Gastrocnemius medialis (tissue), 4 donors: ENCODE results near the gene RASGRP1. TPM values are rescaled to one million over a fixed set of nuclear protein-coding genes. Genes with fewer than 3 reads are reported as not detected.

Source experiments
- ATAC-seq, 2 donors: fragments of 150-250 bp; one replicate each; pipeline ENCODE4 v1.9.1; 2016
- DNase-seq, 2 donors: peaks; one replicate each; pipeline ENCODE4 v3.0.0-alpha.2; 2019
- H3K27ac ChIP-seq, 4 donors: fragments of 200-600 bp; sonication (generic); 1 replicate in 1 of 4; 2 replicates in 3 of 4; pipeline ENCODE4 v1.5.1; 2016 to 2018; ENCODE audit warnings: mild to moderate bottlenecking in 2 of 4, moderate library complexity in 1 of 4
- H3K27me3 ChIP-seq, 3 donors: fragments of 200-600 bp; sonication (generic) in 2 of 3; 1 replicate in 1 of 3; 2 replicates in 2 of 3; pipeline versions ENCODE4 v1.5.1 to v1.6.0; 2016 to 2019; ENCODE audit warnings: mild to moderate bottlenecking in 1 of 3, moderate library complexity in 1 of 3
- H3K36me3 ChIP-seq, 2 donors: fragments of 200-600 bp; sonication (generic) in 1 of 2; one replicate each; pipeline ENCODE4 v1.5.1; 2017 to 2018
- H3K4me1 ChIP-seq, 2 donors: fragments of 200-600 bp; sonication (generic) in 1 of 2; one replicate each; pipeline ENCODE4 v1.5.1; 2016 to 2017; ENCODE audit warnings: mild to moderate bottlenecking in 2 of 2
- H3K4me3 ChIP-seq, 4 donors: fragments of 200-600 bp; sonication (generic) in 3 of 4; 1 replicate in 1 of 4; 2 replicates in 3 of 4; pipeline ENCODE4 v1.5.1; 2016 to 2019; ENCODE audit warnings: mild to moderate bottlenecking in 2 of 4
- H3K9me3 ChIP-seq, 3 donors: fragments of 200-600 bp; sonication (generic) in 2 of 3; 1 replicate in 1 of 3; 2 replicates in 2 of 3; pipeline ENCODE4 v1.5.1; 2016 to 2019
- POLR2A ChIP-seq, 2 donors: fragments of 450-650 bp; IDR thresholded peaks; one replicate each; pipeline ENCODE4 v1.6.1; 2017; ENCODE audit warnings: antibody characterized with exemption in 2 of 2, mild to moderate bottlenecking in 2 of 2, moderate library complexity in 2 of 2
- in situ Hi-C, 4 donors: fragments of 200-750 bp; cut with MboI; loops; one replicate each; pipeline versions ENCODE4 v1.15.0 to v1.8.0; 2017; ENCODE audit warnings: low sequenced_read_pairs in 4 of 4
- intact Hi-C: fragments of 100-400 bp; cut with DNase I; formaldehyde crosslinking; loops from one replicate; pipeline ENCODE4 v1.15.1; 2023; ENCODE audit warnings: low total_unique reads
- total RNA-seq, 4 donors: library from RNA; depleted of rRNA; stranded (reverse); fragments of >200 nt; gene quantifications; one replicate each; pipeline versions ENCODE4 v1.1.0 to v1.2.3, GENCODE V29; 2016
- TF ChIP-seq, protein P1 (sequence below), 5 experiments: fragments of 450-650 bp in 3 of 5; fragments of 200-600 bp in 2 of 5; sonication (generic) in 2 of 5; IDR thresholded peaks in 4 of 5; conservative IDR thresholded peaks in 1 of 5; 1 replicate in 4 of 5; 2 replicates in 1 of 5; pipeline ENCODE4 v1.5.1; 2016 to 2019; ENCODE audit warnings: antibody characterized with exemption in 5 of 5, mild to moderate bottlenecking in 3 of 5, moderate library complexity in 3 of 5

The RASGRP1 gene
- total RNA-seq, 4 donors from 2014 or later: 0.44 to 0.85 TPM; not detected in 2

GRCh38 chr15:38577424-38577987 lies 12.9 kb upstream of the RASGRP1 start:
- no peaks in the 10 kb centered on the region for H3K4me1 ChIP-seq
- no peak for DNase-seq
- H3K9me3 ChIP-seq: no peaks in the 10 kb centered on the region
- no peaks in the 10 kb centered on the region for H3K36me3 ChIP-seq
- no peak for TF ChIP-seq POLR2A (IDR thresholded peaks at IDR 0.05)
- TF ChIP-seq, protein P1, sequence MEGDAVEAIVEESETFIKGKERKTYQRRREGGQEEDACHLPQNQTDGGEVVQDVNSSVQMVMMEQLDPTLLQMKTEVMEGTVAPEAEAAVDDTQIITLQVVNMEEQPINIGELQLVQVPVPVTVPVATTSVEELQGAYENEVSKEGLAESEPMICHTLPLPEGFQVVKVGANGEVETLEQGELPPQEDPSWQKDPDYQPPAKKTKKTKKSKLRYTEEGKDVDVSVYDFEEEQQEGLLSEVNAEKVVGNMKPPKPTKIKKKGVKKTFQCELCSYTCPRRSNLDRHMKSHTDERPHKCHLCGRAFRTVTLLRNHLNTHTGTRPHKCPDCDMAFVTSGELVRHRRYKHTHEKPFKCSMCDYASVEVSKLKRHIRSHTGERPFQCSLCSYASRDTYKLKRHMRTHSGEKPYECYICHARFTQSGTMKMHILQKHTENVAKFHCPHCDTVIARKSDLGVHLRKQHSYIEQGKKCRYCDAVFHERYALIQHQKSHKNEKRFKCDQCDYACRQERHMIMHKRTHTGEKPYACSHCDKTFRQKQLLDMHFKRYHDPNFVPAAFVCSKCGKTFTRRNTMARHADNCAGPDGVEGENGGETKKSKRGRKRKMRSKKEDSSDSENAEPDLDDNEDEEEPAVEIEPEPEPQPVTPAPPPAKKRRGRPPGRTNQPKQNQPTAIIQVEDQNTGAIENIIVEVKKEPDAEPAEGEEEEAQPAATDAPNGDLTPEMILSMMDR (IDR thresholded peaks at IDR 0.05 in 4 of 5, conservative IDR thresholded peaks at IDR 0.05 in 1 of 5): no peak
- H3K27ac ChIP-seq: no peak overlapping the region
- no peaks in the 10 kb centered on the region for H3K27me3 ChIP-seq
- ATAC-seq: no peak
- intact Hi-C loops: no loop called here
- H3K4me3 ChIP-seq: no peak overlapping the region
- in situ Hi-C loops: no loop called here

GRCh38 chr15:38576837-38577236 lies 12.2 kb upstream of the RASGRP1 start:
- intact Hi-C loops (no loop called here), in situ Hi-C loops (no loop called here)
- Histone ChIP-seq H3K36me3 (no peaks in the 10 kb centered on the region), H3K27me3 (no peaks in the 10 kb centered on the region), H3K4me3 (no peak overlapping the region), H3K27ac (no peak overlapping the region), H3K4me1 (no peaks in the 10 kb centered on the region), H3K9me3 (no peaks in the 10 kb centered on the region)
- no peak for DNase-seq
- TF ChIP-seq, protein P1 (IDR thresholded peaks at IDR 0.05 in 4 of 5, conservative IDR thresholded peaks at IDR 0.05 in 1 of 5): no peak
- no peak for TF ChIP-seq POLR2A (IDR thresholded peaks at IDR 0.05)
- no peak for ATAC-seq

GRCh38 chr15:38576261-38576660 lies 11.6 kb upstream of the RASGRP1 start:
- Histone ChIP-seq H3K27ac (no peak overlapping the region), H3K36me3 (no peaks in the 10 kb centered on the region), H3K9me3 (no peaks in the 10 kb centered on the region), H3K27me3 (no peaks in the 10 kb centered on the region), H3K4me3 (no peak overlapping the region), H3K4me1 (no peaks in the 10 kb centered on the region)
- in situ Hi-C loops: no loop called here
- no peak for ATAC-seq
- no peak for TF ChIP-seq POLR2A (IDR thresholded peaks at IDR 0.05)
- TF ChIP-seq, protein P1 (IDR thresholded peaks at IDR 0.05 in 4 of 5, conservative IDR thresholded peaks at IDR 0.05 in 1 of 5): no peak
- DNase-seq: no peak
- intact Hi-C loops: no loop called here

GRCh38 chr15:38565287-38565670 lies 665 bp upstream of the RASGRP1 start:
- Histone ChIP-seq H3K27me3 (peaks cover 0 to 6% (median 2%) of the 10 kb centered on the region in 3 donors), H3K9me3 (no peaks in the 10 kb centered on the region), H3K36me3 (no peaks in the 10 kb centered on the region), H3K4me3 (no peak overlapping the region), H3K4me1 (peaks cover 0 to 2% of the 10 kb centered on the region in 2 donors), H3K27ac (no peak overlapping the region)
- TF ChIP-seq, protein P1 (IDR thresholded peaks at IDR 0.05 in 4 of 5, conservative IDR thresholded peaks at IDR 0.05 in 1 of 5): no peak
- no peak for TF ChIP-seq POLR2A (IDR thresholded peaks at IDR 0.05)
- no peak for DNase-seq
- in situ Hi-C loops (loop anchor here in 1 of 4 donors (10.0 kb wide), 1 partner anchor 120 kb away; no protein-coding TSS in a partner anchor), intact Hi-C loops (loop anchor here (10.0 kb wide), 1 partner anchor 120 kb away; no protein-coding TSS in a partner anchor)
- ATAC-seq: no peak
